Sigmoid colon (tissue), 4 donors: ENCODE data around the gene KRTAP12-1.

ENCODE experiments used
- EP300 ChIP-seq, 4 donors: sonication (generic); formaldehyde crosslinking; IDR thresholded peaks; one replicate each; pipeline ENCODE4 v1.6.1; 2017; ENCODE audit warnings: antibody characterized with exemption in 4 of 4
- TF ChIP-seq, protein P1 (sequence below), 4 experiments: fragments of 450-650 bp in 3 of 4; fragments of 200-600 bp in 1 of 4; IDR thresholded peaks; one replicate each; pipeline ENCODE4 v1.5.1; 2016 to 2019; ENCODE audit warnings: antibody characterized with exemption in 4 of 4, mild to moderate bottlenecking in 3 of 4, moderate library complexity in 2 of 4

DNA sequence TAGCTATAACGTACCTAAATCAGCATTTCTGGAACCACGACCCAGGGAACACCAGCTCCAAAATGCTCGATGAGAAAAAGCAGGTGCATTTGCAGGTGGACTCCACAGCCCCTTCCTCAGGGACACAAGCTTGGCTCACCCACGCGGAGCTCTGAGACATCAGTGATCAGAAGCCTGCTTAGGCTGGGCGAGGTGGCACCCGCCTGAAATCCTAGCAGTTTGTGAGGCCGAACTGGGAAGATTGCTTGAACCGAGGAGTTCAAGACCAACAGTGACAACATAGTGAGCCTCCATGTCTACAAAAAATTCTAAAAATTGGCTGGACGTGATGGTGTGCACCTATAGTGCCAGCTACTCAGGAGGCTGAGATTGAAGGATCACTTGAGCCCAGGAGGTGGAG lies 31.9 kb upstream of the KRTAP12-1 start:
- TF ChIP-seq EP300 (IDR thresholded peaks at IDR 0.05), result no peak
- TF ChIP-seq, protein P1, sequence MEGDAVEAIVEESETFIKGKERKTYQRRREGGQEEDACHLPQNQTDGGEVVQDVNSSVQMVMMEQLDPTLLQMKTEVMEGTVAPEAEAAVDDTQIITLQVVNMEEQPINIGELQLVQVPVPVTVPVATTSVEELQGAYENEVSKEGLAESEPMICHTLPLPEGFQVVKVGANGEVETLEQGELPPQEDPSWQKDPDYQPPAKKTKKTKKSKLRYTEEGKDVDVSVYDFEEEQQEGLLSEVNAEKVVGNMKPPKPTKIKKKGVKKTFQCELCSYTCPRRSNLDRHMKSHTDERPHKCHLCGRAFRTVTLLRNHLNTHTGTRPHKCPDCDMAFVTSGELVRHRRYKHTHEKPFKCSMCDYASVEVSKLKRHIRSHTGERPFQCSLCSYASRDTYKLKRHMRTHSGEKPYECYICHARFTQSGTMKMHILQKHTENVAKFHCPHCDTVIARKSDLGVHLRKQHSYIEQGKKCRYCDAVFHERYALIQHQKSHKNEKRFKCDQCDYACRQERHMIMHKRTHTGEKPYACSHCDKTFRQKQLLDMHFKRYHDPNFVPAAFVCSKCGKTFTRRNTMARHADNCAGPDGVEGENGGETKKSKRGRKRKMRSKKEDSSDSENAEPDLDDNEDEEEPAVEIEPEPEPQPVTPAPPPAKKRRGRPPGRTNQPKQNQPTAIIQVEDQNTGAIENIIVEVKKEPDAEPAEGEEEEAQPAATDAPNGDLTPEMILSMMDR (IDR thresholded peaks at IDR 0.05), result no peak
